GM19455 (cell line): Measurements from ENCODE around the gene MED17.
"Not testable (repeated sequence)": the region's sequence is repeated elsewhere in the genome, so short reads cannot be mapped to it uniquely, and the experiment has no call there.

Experiments
- ATAC-seq: cut with Tn5 transposase; IDR thresholded peaks from one replicate; pipeline ENCODE4 v1.9.1; 2021; ENCODE audit not compliant: unreplicated experiment

Gene MED17, protein sequence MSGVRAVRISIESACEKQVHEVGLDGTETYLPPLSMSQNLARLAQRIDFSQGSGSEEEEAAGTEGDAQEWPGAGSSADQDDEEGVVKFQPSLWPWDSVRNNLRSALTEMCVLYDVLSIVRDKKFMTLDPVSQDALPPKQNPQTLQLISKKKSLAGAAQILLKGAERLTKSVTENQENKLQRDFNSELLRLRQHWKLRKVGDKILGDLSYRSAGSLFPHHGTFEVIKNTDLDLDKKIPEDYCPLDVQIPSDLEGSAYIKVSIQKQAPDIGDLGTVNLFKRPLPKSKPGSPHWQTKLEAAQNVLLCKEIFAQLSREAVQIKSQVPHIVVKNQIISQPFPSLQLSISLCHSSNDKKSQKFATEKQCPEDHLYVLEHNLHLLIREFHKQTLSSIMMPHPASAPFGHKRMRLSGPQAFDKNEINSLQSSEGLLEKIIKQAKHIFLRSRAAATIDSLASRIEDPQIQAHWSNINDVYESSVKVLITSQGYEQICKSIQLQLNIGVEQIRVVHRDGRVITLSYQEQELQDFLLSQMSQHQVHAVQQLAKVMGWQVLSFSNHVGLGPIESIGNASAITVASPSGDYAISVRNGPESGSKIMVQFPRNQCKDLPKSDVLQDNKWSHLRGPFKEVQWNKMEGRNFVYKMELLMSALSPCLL

DNA sequence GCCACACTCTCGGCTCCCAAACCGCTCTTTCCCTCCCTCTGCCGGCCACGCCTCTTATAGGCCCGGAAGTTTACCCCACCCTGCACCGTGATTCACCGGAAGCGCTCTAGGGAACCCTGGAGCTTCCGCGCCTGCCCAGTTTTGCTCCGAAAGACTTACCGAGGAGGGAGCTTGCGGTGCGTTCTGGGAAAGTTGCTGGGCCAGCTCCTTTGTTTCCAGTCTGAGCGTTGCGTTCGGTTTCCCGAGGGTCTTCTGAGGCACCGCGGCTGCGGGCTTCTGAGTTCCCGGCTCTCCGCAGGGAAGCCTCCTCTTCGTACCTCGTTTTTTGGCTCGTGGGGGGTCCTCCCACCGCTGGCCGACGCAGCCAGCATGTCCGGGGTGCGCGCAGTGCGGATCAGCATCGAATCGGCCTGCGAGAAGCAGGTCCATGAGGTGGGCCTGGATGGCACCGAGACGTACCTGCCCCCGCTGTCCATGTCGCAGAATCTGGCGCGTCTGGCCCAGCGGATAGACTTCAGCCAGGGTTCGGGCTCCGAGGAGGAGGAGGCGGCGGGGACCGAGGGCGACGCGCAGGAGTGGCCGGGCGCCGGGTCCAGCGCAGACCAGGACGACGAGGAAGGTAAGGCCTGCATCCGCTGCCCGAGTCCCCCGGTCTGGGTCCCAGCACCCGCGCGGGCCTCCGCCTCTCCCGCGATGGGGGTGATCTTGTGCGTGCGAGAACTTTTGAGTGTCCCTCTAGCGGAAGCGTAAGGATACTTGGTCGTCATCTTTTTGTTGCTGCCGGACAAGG, at the start of gene MED17:
Gene MED17 (plus strand): TSS at position 138 of the 790 bp plus-strand sequence. CDS start 232 bp downstream, at position 370.
- ATAC-seq = peak; percentile 97

- no peak for ATAC-seq
Measured at GRCh38 chr11:93734427-93735222, 49.5 kb upstream of the MED17 start.

- no peak for ATAC-seq
Measured at GRCh38 chr11:93735627-93736026, 48.5 kb upstream of the MED17 start.

DNA sequence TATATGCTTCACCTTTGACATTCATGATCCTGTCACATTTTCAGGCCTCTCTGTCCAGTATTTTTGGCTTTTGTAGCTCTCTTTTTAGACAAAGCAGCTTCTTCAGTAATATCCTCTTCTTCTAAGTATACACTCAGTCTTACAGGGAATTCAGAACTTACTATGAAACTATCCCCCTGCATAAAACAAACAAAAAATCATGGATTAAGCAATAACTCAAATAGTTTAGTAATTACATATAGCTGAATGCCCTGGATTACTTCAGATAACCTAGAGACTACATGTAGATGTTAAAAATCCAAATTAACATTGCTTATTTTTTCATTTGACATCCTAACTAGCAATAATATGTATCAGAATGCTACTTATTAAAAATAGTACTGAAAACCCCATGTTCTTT, 48.0 kb upstream of the MED17 start:
- ATAC-seq = no peak

DNA sequence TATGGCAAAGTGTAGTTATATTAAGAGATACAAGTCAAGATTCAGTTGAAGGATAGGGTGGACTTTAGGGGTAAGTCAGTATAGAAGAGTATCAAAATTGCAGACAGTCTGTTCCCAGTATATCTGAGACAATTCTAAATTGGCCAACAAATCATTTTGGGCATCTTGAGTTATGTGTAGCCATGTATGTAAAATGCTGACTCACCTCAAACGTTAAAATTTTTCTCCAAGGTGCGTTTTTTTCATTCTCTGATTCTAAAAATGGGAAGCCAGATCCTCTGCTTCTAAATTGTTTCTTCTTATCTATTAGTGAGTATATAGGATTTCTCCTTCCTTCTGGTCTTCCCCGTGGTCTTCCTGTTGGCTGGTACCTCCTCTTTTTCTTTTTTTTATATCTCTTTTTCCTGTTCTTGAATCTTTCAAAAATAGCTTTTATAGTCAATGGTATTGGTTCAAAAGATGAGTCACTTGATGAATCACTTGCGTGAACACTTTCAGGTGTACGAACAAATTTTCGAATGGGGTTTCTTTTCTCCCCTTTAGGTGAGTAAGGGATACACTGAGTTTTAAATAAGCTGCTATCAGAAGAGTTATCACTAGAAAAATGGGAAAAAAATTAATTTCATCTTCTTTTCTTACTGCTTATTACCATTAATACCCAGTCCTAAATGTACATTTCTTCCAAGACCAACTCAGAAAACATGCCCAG, 46.0 kb upstream of the MED17 start:
- ATAC-seq = no peak

DNA sequence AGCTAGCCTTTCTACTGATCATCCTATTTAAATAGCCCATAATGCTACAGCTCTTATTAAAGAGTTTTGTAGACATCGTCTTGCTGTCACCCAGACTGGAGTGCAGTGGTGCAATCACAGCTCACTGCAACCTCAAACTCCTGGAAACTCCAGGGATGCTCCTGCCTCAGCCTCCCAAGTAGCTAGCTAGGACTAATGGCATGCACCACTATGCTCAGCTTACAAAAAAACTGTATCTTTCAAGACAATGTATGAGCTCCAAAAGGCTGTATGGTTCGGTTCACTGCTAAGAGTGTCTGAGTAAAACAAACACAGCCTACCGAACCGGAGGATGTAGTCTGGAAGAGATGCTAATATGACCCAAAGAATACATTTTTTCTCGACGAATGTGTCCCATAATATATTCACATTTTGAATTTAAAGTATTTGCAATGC, 45.4 kb upstream of the MED17 start:
- no peak for ATAC-seq

- no peak for ATAC-seq
Measured at GRCh38 chr11:93740031-93740729, 43.9 kb upstream of the MED17 start.

GRCh38 chr11:93740730-93741093, 43.4 kb upstream of the MED17 start:
- ATAC-seq = peak; percentile 31

DNA sequence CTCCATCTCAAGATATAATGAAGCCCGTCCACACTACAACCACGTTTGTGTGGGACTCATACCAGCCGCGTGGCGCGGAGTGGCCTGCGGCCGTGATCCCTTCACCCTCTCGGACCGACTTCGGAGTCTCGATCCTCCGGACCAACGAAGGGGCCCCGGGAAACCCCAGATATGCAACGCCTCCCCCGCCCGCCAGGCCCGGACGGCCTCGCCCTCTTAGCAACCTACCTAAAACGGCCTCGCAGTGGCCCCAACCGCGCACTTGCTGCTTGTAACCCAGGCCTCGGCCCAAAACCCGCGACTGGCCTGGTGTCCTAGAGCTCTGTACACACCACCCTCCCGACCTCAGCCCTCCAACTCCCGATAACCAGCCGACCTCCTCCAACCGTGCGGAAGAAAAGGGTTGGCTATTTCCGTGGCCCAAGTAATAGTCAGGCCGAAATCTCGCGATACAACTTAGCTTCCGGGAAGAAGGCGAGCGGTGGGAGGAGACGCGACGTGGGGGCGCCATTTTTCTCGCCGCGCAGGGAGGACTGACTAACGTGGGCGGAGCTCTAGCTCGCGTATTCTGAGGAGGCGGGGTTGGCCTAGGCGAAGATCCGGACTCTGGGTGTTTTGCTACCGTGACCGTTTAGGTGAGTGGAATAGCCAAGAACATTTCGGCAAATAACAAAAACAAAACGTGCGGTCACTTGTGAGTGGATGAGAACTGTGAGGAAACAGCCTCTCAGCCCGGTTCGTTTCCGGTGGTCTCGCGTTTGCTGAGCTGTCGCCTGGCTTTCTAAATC, 42.8 kb upstream of the MED17 start, which contains the start of the genes C11orf54 and TAF1D:
Gene C11orf54 (plus strand): TSS at position 579 of the 788 bp plus-strand sequence. CDS start 5,722 bp downstream, outside the sequence.
Gene TAF1D (minus strand): TSS at position 402 of the 788 bp plus-strand sequence. CDS start 2,191 bp downstream, outside the sequence.
- peak; percentile 84 for ATAC-seq

DNA sequence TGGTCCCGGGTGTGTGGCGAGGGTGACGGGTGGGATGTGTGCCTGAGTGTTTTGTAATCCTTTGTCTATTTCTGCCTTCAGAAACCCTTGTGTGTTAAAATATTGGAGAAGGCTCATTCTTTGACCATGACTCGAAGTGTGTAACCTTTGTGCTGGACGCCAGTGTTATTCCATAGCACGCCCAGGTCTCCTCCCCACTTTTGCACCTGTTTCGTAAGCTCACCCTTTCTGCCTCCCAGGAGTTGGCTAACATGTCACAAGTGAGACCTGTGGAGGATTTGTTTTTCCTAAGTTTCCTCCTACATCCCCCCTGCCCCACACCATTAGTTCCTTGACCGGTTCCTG, 42.2 kb upstream of the MED17 start:
- peak; percentile 15 for ATAC-seq

DNA sequence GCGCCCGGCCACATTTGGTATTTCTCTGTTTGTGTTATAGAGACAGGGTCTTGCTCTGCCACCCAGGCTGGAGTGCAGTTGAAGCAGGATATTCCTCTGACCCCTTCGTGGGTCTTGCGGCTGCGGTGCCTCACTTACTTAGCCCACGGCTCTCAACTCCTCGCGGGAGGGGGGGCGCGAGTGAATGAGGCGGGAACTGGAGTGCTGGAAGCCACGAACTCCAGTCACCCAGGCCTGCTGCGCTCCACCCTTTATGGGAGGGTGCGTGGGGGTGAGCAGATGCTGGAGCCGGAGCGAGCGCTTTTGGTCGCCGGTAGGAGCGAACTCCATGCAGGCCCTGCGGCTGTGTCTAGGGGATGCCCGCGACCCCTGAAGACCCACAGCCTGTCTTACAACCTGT, 40.8 kb upstream of the MED17 start:
- ATAC-seq = no peak

DNA sequence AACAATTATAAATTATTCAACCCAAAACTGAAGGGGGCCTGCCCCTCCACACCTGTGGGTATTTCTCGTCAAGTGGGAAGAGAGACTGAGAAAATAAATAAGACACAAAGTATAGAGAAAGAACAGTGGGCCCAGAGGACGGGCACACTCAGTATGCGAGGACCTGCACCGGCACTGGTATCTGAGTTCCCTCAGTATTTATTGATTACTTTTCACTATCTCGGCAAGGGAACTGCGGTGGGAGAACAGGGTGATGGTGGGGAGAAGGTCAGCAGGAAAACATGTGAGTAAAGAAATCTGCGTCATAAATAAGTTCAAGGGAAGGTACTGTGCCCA, 39.4 kb upstream of the MED17 start:
- ATAC-seq = no peak

DNA sequence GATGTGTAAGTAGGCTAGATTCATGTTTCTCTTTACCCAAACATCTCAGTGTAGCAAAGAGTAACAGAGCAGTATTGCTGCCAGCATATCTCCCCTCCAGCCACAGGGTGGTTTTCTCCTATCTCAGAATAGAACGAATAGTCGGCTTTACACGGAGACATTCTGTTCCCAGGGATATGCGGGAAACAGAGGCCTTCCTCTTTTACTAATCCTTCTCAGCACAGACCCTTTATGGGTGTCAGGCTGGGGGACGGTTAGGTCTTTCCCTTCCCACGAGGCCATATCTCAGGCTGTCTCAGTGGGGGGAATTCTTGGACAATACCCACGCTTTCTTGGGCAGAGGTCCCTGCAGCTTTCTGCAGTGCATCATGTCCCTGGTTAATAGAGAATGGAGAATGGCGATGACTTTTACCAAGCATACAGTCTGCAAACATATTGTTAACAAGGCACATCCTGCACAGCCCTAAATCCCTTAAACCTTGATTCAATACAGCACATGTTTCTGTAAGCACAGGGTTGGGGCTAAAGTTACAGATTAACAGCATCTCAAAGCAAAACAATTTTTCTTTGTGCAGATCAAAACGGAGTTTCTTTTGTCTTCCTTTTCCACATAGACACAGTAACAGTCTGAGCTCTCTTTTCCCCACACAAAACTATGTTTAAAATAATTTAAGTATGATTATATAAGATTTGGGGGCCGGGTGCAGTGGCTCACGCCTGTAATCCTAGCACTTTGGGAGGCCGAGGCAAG, 38.9 kb upstream of the MED17 start:
- not testable (repeated sequence) for ATAC-seq

GRCh38 chr11:93746101-93746500, 38.0 kb upstream of the MED17 start:
- ATAC-seq = no peak

- peak; percentile 56 for ATAC-seq
Measured at GRCh38 chr11:93747122-93747521, 37.0 kb upstream of the MED17 start.

DNA sequence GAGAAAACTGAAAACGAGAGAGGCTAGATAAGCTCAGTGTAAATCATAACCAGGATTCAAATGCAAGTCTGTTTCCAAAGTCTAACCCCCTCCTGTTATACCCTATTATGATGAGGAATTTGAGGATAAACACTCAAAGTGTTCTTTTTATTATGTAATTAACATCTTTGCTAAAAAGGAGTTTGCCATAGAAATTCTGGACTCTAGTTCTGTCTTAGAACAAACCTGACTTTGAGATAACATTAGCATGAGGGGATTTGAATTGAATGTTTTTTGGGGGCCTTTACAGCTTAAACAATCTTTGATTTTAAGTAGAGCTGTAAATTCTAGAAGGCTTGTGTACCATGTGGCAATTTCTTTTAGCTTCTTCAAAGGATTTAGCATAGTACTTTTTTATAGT, 33.1 kb upstream of the MED17 start:
- no peak for ATAC-seq

- no peak for ATAC-seq
Measured at GRCh38 chr11:93753241-93753640, 30.8 kb upstream of the MED17 start.

DNA sequence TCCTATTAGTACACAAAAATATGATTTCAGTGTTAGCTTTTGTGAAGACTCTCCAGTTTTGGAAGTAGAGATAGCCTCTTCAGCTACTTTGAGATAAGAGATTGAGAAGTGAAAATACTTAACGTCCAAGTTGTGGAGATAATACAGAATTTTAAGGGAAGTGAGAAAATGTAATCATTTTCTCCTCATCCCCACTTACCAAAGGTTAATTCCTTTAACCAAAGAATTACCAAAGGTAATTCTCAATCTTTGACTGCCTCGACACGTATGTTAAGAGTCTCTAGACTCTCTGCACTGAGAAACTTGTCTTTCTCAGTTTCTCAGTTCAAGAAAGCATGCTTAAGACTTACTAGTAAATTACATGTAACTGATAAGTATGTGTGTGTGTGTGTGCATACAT, 27.3 kb upstream of the MED17 start:
- no peak for ATAC-seq
